GM12873 (cell line): ENCODE measurements around the gene NEK4.

Experiments
- CTCF ChIP-seq: IDR thresholded peaks from 2 replicates; pipeline ENCODE4 v1.5.1; 2012; ENCODE audit warnings: low read depth, mild to moderate bottlenecking, moderate library complexity, low read length, control low read depth; ENCODE audit not compliant: insufficient read depth; ENCODE audit errors: missing control alignments

The NEK4 gene

GRCh38 chr3:52788890-52789745, 18.4 kb upstream of the NEK4 start:
- TF ChIP-seq CTCF, result no peak

- TF ChIP-seq CTCF, result no peak
Measured at GRCh38 chr3:52787672-52788625, 17.2 kb upstream of the NEK4 start.

- no peak for TF ChIP-seq CTCF
Measured at GRCh38 chr3:52787246-52787645, 16.5 kb upstream of the NEK4 start.

- no peak for TF ChIP-seq CTCF
Measured at GRCh38 chr3:52786330-52787215, 15.8 kb upstream of the NEK4 start.

GRCh38 chr3:52784931-52785590, 14.3 kb upstream of the NEK4 start:
- TF ChIP-seq CTCF, result no peak

- TF ChIP-seq CTCF, result no peak
Measured at GRCh38 chr3:52784021-52784621, 13.4 kb upstream of the NEK4 start.
